ENCODE measurements around the gene ZBTB20.

Gene ZBTB20

GRCh38 chr3:114328345-114328744 is 818.7 kb downstream of the ZBTB20 start:
- no peak for DNase-seq (ENCODE audit: low spot score)

GRCh38 chr3:114327665-114328064 is 819.4 kb downstream of the ZBTB20 start:
- DNase-seq (ENCODE audit: low spot score): no peak

- no peak for DNase-seq (ENCODE audit: low spot score)
Observed at GRCh38 chr3:114323546-114324254, 823.4 kb downstream of the ZBTB20 start.

GRCh38 chr3:114320246-114320645 is 826.8 kb downstream of the ZBTB20 start:
- no peak for DNase-seq (ENCODE audit: low spot score)

GRCh38 chr3:114319453-114319852 is 827.6 kb downstream of the ZBTB20 start:
- peak; percentile 33 for DNase-seq (ENCODE audit: low spot score)

GRCh38 chr3:114318295-114318694 is 828.8 kb downstream of the ZBTB20 start:
- no peak for DNase-seq (ENCODE audit: low spot score)

- no peak for DNase-seq (ENCODE audit: low spot score)
Observed at GRCh38 chr3:114314282-114314681, 832.8 kb downstream of the ZBTB20 start.

- DNase-seq (ENCODE audit: low spot score): no peak
Observed at GRCh38 chr3:114313426-114313825, 833.7 kb downstream of the ZBTB20 start.

- DNase-seq (ENCODE audit: low spot score): no peak
Observed at GRCh38 chr3:114310695-114311094, 836.4 kb downstream of the ZBTB20 start.

- DNase-seq (ENCODE audit: low spot score): no peak
Observed at GRCh38 chr3:114308830-114309229, 838.3 kb downstream of the ZBTB20 start.

GRCh38 chr3:114308377-114308776 is 838.7 kb downstream of the ZBTB20 start:
- no peak for DNase-seq (ENCODE audit: low spot score)

GRCh38 chr3:114307832-114308231 is 839.3 kb downstream of the ZBTB20 start:
- no peak for DNase-seq (ENCODE audit: low spot score)

- DNase-seq (ENCODE audit: low spot score): no peak
Observed at GRCh38 chr3:114307222-114307830, 839.8 kb downstream of the ZBTB20 start.

GRCh38 chr3:114299941-114300624 is 847.0 kb downstream of the ZBTB20 start:
- DNase-seq (ENCODE audit: low spot score): no peak

- peak; percentile 33 for DNase-seq (ENCODE audit: low spot score)
Observed at GRCh38 chr3:114299421-114299820, 847.7 kb downstream of the ZBTB20 start.

GRCh38 chr3:114295946-114296345 is 851.1 kb downstream of the ZBTB20 start:
- DNase-seq (ENCODE audit: low spot score): no peak

GRCh38 chr3:114294940-114295480 is 852.1 kb downstream of the ZBTB20 start:
- DNase-seq (ENCODE audit: low spot score): no peak

- no peak for DNase-seq (ENCODE audit: low spot score)
Observed at GRCh38 chr3:114293838-114294535, 853.1 kb downstream of the ZBTB20 start, which contains the start of gene TIGIT. TSS of gene TIGIT (plus strand) at chr3:114294028. CDS start at chr3:114294062, 34 bp downstream.

GRCh38 chr3:114290911-114291901 is 855.9 kb downstream of the ZBTB20 start:
- peak; percentile 70 for DNase-seq (ENCODE audit: low spot score)

GRCh38 chr3:114286266-114286665 is 860.8 kb downstream of the ZBTB20 start:
- DNase-seq (ENCODE audit: low spot score): no peak

- DNase-seq (ENCODE audit: low spot score): no peak
Observed at GRCh38 chr3:114285648-114286230, 861.3 kb downstream of the ZBTB20 start.
